CD4-positive, alpha-beta T cell (primary cell): Measurements from ENCODE around the gene IFNA14. TPM values are rescaled to one million over a fixed set of nuclear protein-coding genes. Genes with fewer than 3 reads are reported as not detected.
"Not testable (repeated sequence)": the region's sequence is repeated elsewhere in the genome, so short reads cannot be mapped to it uniquely, and the experiment has no call there.

Source experiments
- ATAC-seq: fragments of 200-7000 bp; cut with Tn5 transposase; one replicate; pipeline ENCODE4 v1.10.0; 2022; ENCODE audit warnings: mild to moderate bottlenecking; ENCODE audit not compliant: poor library complexity
- CTCF ChIA-PET: fragments of 350-600 bp; sonication (Branson Sonifier 250); formaldehyde crosslinking; loops from one replicate; lab custom pipeline; 2021; ENCODE audit warnings: antibody characterized with exemption, inconsistent platforms; lab: Charles Lee
- POLR2A ChIA-PET: fragments of 350-600 bp; sonication (Branson Sonifier 250); formaldehyde crosslinking; loops from one replicate; lab custom pipeline; 2021; ENCODE audit warnings: antibody characterized with exemption, inconsistent platforms; lab: Charles Lee
- DNase-seq, 14 experiments: peaks; one replicate each; pipeline ENCODE4 v3.0.0-alpha.2; 2013 to 2020; ENCODE audit warnings: mixed read lengths in 2 of 14
- H3K27ac ChIP-seq, 2 donors: one replicate each; pipeline versions ENCODE4 v1.5.1 to v1.7.0; 2013; ENCODE audit warnings: low read length in 2 of 2, low read depth in 1 of 2, mild to moderate bottlenecking in 1 of 2
- H3K27me3 ChIP-seq, 2 experiments: 1 replicate in 1 of 2; 2 replicates in 1 of 2; pipeline versions ENCODE4 v1.6.1 to v1.7.0; 2013; ENCODE audit warnings: low read length in 2 of 2, control low read depth in 1 of 2, mild to moderate bottlenecking in 1 of 2, moderate library complexity in 1 of 2; ENCODE audit not compliant: insufficient read depth in 2 of 2, control insufficient read depth in 1 of 2
- H3K36me3 ChIP-seq: one replicate; pipeline ENCODE4 v1.6.1; 2013; ENCODE audit warnings: low read length, control low read depth; ENCODE audit not compliant: insufficient read depth
- H3K4me1 ChIP-seq: one replicate; pipeline ENCODE4 v1.6.1; 2013; ENCODE audit warnings: low read length, control low read depth; ENCODE audit not compliant: insufficient read depth
- H3K4me3 ChIP-seq: one replicate; pipeline ENCODE4 v1.5.1; 2013; ENCODE audit warnings: mild to moderate bottlenecking, low read length, moderate library complexity
- H3K9me3 ChIP-seq, 2 experiments: 1 replicate in 1 of 2; 2 replicates in 1 of 2; pipeline versions ENCODE4 v1.6.1 to v1.7.0; 2013; ENCODE audit warnings: low read length in 2 of 2, mild to moderate bottlenecking in 2 of 2, control low read depth in 1 of 2, moderate library complexity in 1 of 2; ENCODE audit not compliant: control insufficient read depth in 1 of 2, insufficient read depth in 1 of 2
- H3K27ac Mint-ChIP-seq: one replicate; pipeline ENCODE4 v1.8.0; 2020; ENCODE audit warnings: mixed read lengths
- H3K27me3 Mint-ChIP-seq: one replicate; pipeline ENCODE4 v1.8.0; 2021; ENCODE audit warnings: mixed read lengths
- H3K36me3 Mint-ChIP-seq: one replicate; pipeline ENCODE4 v1.8.0; 2021; ENCODE audit warnings: low read depth, mixed read lengths
- H3K4me1 Mint-ChIP-seq: one replicate; pipeline ENCODE4 v1.8.0; 2021; ENCODE audit warnings: low read depth, mixed read lengths
- H3K4me3 Mint-ChIP-seq: one replicate; pipeline ENCODE4 v1.8.0; 2020; ENCODE audit warnings: mild to moderate bottlenecking, mixed read lengths
- H3K9me3 Mint-ChIP-seq: one replicate; pipeline ENCODE4 v1.8.0; 2020; ENCODE audit warnings: mixed read lengths
- CTCF ChIP-seq: fragments of 200-600 bp; IDR thresholded peaks from one replicate; pipeline ENCODE4 v1.8.0; 2022; ENCODE audit warnings: antibody characterized with exemption, mild to moderate bottlenecking
- intact Hi-C, 2 experiments: fragments of 100-400 bp; cut with DNase I in 1 of 2; cut with micrococcal nuclease in 1 of 2; formaldehyde crosslinking; loops; one replicate each; pipeline versions ENCODE4 v1.15.1 to v1.9.0; 2023 to 2025; cut with DNase I, micrococcal nuclease
- total RNA-seq, 174 experiments: library from RNA in 2 of 174; stranded (reverse) in 2 of 174; gene quantifications; one replicate each; pipeline ENCODE4 v1.2.3 and lab custom pipeline; 2021 to 2026

The IFNA14 gene
- total RNA-seq, 2 experiments from 2014 or later: not detected

- H3K27me3 Mint-ChIP-seq: no peaks in the 10 kb centered on the region
- no peaks in the 10 kb centered on the region for H3K36me3 ChIP-seq
- POLR2A ChIA-PET: no interaction called here
- no peaks in the 10 kb centered on the region for H3K4me1 Mint-ChIP-seq
- no peak within 1 kb of the TSS for H3K27ac Mint-ChIP-seq
- no peak within 1 kb of the TSS for H3K27ac ChIP-seq
- no peak within 1 kb of the TSS for H3K4me3 Mint-ChIP-seq
- DNase-seq: no peak
- no peak for ATAC-seq
- no peak for TF ChIP-seq CTCF
- H3K36me3 Mint-ChIP-seq: no peaks in the 10 kb centered on the region
- no peak within 1 kb of the TSS for H3K4me3 ChIP-seq
- intact Hi-C loops: no loop called here
- no peaks in the 10 kb centered on the region for H3K9me3 Mint-ChIP-seq
- no peaks in the 10 kb centered on the region for H3K27me3 ChIP-seq
- H3K4me1 ChIP-seq: no peaks in the 10 kb centered on the region
- CTCF ChIA-PET: interaction anchor here (0.6 kb wide), 1 partner anchor 91 kb away, joined by 3 read pairs; no protein-coding TSS in a partner anchor
- H3K9me3 ChIP-seq: no peaks in the 10 kb centered on the region
These were observed 11.7 kb downstream of the IFNA14 start, which contains the start of gene IFNA17 for GRCh38 chr9:21228122-21228521. Gene IFNA17 (minus strand): TSS chr9:21228222. CDS start chr9:21228173, 49 bp downstream.

- H3K9me3 Mint-ChIP-seq, H3K4me1 Mint-ChIP-seq, CTCF ChIA-PET, ATAC-seq, DNase-seq, H3K27me3 ChIP-seq, H3K27ac ChIP-seq, H3K9me3 ChIP-seq, H3K4me1 ChIP-seq, H3K36me3 Mint-ChIP-seq, H3K36me3 ChIP-seq, H3K4me3 Mint-ChIP-seq, H3K4me3 ChIP-seq, H3K27ac Mint-ChIP-seq, POLR2A ChIA-PET, intact Hi-C loops: not testable (repeated sequence)
- H3K27me3 Mint-ChIP-seq: peaks cover 31% of the 10 kb centered on the region
These were observed 22.6 kb downstream of the IFNA14 start, which contains the start of gene IFNA16 for GRCh38 chr9:21217211-21217610. Gene IFNA16 (minus strand): TSS chr9:21217311. CDS start chr9:21217305, 6 bp downstream.

GRCh38 chr9:21213411-21214326 is 26.1 kb downstream of the IFNA14 start:
- H3K27me3 ChIP-seq, H3K4me1 ChIP-seq, H3K36me3 ChIP-seq, H3K4me1 Mint-ChIP-seq, H3K27ac ChIP-seq, H3K9me3 Mint-ChIP-seq, H3K4me3 Mint-ChIP-seq, H3K9me3 ChIP-seq, ATAC-seq, H3K4me3 ChIP-seq, H3K27ac Mint-ChIP-seq, intact Hi-C loops, H3K27me3 Mint-ChIP-seq, POLR2A ChIA-PET, H3K36me3 Mint-ChIP-seq: not testable (repeated sequence)
- peak; percentile 25 for TF ChIP-seq CTCF
- peak in 3 of 14 experiments; percentile 16 to 35 (median 21) for DNase-seq
- CTCF ChIA-PET: interaction anchor here (1.8 kb wide), 1 partner anchor 18 kb away, joined by 4 read pairs; no protein-coding TSS in a partner anchor

- H3K4me3 ChIP-seq, H3K36me3 ChIP-seq, intact Hi-C loops, H3K4me3 Mint-ChIP-seq, H3K9me3 Mint-ChIP-seq, DNase-seq, H3K36me3 Mint-ChIP-seq, H3K9me3 ChIP-seq, ATAC-seq, H3K27me3 ChIP-seq, POLR2A ChIA-PET, H3K4me1 Mint-ChIP-seq, H3K27me3 Mint-ChIP-seq, H3K27ac ChIP-seq, CTCF ChIA-PET, H3K27ac Mint-ChIP-seq, H3K4me1 ChIP-seq: not testable (repeated sequence)
These were observed 27.6 kb downstream of the IFNA14 start for GRCh38 chr9:21212160-21212559.

- H3K4me1 ChIP-seq, H3K4me3 ChIP-seq, POLR2A ChIA-PET, H3K36me3 ChIP-seq, H3K27ac ChIP-seq, H3K27me3 ChIP-seq, H3K9me3 Mint-ChIP-seq, H3K27ac Mint-ChIP-seq, H3K4me1 Mint-ChIP-seq, H3K36me3 Mint-ChIP-seq, H3K9me3 ChIP-seq, H3K27me3 Mint-ChIP-seq, ATAC-seq, CTCF ChIA-PET, H3K4me3 Mint-ChIP-seq, DNase-seq, intact Hi-C loops: not testable (repeated sequence)
These were observed 29.0 kb downstream of the IFNA14 start for GRCh38 chr9:21210782-21211181.
